Coronary artery (tissue), 2 donors: ENCODE results near the gene LIPA.
A peak's percentile ranks its signal among the peaks of the same experiment; 100 is the strongest.

Experiments used
- DNase-seq: peaks from one replicate; pipeline ENCODE4 v3.0.0-alpha.2; 2017; ENCODE audit warnings: low spot score
- H3K27ac ChIP-seq, 2 donors: fragments of 200-600 bp; sonication (generic); one replicate each; pipeline ENCODE4 v1.5.1; 2016 to 2019
- H3K4me3 ChIP-seq: fragments of 200-600 bp; sonication (generic); 2 replicates; pipeline ENCODE4 v1.5.1; 2016; ENCODE audit warnings: mild to moderate bottlenecking, moderate library complexity
- TF ChIP-seq, protein P1 (sequence below): fragments of 200-600 bp; sonication (generic); IDR thresholded peaks from one replicate; pipeline ENCODE4 v1.5.1; 2019; ENCODE audit warnings: antibody characterized with exemption

LIPA gene

DNA sequence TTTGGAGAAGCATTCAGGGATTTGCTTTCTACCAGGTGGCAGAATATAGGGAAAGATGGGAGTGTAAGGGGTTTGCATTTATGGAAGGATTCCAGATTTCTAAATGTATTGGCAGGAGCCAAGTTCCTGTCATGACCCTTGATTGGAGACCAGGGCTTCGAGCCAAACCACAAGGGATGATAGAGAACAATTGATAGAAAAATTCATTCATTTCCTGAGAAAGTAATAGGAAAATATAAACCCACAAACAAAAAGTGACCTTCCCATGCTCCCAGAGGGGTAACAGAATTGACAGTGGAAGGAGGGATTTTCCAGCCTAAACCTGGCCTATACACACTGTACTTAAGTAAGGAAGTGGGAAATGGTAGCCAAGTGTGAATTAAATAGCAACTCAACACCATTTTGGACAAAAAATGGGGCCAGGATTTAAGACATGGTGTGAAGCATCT, 27.9 kb upstream of the LIPA start:
- Histone ChIP-seq H3K27ac (peak overlapping the region; percentile 67 to 91), H3K4me3 (no peak overlapping the region)
- TF ChIP-seq, protein P1, sequence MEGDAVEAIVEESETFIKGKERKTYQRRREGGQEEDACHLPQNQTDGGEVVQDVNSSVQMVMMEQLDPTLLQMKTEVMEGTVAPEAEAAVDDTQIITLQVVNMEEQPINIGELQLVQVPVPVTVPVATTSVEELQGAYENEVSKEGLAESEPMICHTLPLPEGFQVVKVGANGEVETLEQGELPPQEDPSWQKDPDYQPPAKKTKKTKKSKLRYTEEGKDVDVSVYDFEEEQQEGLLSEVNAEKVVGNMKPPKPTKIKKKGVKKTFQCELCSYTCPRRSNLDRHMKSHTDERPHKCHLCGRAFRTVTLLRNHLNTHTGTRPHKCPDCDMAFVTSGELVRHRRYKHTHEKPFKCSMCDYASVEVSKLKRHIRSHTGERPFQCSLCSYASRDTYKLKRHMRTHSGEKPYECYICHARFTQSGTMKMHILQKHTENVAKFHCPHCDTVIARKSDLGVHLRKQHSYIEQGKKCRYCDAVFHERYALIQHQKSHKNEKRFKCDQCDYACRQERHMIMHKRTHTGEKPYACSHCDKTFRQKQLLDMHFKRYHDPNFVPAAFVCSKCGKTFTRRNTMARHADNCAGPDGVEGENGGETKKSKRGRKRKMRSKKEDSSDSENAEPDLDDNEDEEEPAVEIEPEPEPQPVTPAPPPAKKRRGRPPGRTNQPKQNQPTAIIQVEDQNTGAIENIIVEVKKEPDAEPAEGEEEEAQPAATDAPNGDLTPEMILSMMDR, result no peak
- DNase-seq, result no peak

DNA sequence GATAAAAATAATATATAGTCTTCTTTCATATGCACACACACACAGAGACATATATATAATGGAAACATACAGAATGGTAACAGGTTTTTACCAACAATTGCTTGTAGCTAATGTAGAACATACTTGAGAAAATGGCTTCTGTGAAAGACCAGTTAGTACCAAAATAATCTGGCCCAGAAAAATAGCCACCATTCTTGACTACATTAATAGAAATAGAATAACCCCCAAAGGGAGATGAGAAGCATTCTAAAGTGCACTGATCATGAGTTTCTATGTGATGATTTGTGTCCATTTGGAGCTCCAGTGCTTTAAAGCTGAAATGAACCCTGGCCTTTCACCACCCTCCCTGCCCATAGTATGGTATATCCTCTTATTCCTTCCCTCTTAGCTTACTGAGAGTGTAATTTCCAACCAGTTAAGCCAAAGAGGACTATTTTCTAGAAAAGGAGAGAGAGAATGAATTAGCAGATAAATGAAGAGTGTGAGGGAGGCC, 27.4 kb upstream of the LIPA start:
- Histone ChIP-seq H3K4me3 (no peak overlapping the region), H3K27ac (peak overlapping the region; percentile 67 to 91)
- TF ChIP-seq, protein P1, result no peak
- DNase-seq, result no peak

DNA sequence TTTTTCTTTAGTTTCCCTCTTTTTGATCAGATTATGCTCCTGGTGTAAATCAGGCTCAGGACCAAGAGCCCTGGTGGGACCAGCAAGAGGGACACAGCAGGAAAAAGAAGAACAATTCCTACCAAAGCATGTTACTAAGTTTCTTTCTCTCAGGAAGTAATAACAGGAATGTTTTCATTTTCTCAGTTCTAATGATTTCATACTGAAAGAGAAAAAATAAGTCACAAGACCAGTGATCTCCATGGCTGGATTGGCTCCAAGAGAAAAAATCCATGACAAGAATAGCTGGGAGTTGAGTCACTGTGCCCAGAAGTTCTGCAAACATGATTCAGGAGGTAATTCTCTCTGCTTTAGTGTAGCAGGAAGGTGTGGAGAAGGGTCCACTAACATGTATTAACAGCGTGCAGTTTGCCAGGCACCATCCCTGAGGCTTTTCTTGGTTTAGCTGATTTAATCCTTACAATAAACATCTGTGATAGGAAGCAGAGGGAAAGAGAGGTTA, 26.5 kb upstream of the LIPA start:
- no peak for DNase-seq
- TF ChIP-seq, protein P1, result no peak
- H3K4me3 ChIP-seq, result peak overlapping the region; percentile 19
- H3K27ac ChIP-seq, result peak overlapping the region; percentile 87 to 91

DNA sequence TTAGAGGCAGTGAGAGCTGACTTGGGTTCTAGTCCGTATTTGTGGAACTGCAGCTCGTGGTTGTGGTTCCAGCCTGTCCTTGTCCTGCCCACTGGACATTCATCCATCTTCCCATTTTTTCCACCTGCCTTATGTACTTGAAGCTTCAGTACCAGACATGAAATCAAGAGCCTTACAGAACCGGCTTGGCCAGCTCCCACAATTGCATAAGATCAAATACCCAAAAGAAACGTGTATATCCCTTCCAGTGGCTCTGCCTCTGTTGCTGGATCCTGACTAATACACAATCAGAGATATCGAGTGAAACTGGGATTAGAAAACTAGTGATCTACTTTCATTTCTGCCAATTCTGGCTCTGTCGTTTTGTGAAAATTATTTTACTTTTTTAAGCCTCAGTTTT, 23.8 kb upstream of the LIPA start:
- H3K27ac ChIP-seq, result no peak overlapping the region
- TF ChIP-seq, protein P1, result no peak
- no peak for DNase-seq
- no peak overlapping the region for H3K4me3 ChIP-seq

DNA sequence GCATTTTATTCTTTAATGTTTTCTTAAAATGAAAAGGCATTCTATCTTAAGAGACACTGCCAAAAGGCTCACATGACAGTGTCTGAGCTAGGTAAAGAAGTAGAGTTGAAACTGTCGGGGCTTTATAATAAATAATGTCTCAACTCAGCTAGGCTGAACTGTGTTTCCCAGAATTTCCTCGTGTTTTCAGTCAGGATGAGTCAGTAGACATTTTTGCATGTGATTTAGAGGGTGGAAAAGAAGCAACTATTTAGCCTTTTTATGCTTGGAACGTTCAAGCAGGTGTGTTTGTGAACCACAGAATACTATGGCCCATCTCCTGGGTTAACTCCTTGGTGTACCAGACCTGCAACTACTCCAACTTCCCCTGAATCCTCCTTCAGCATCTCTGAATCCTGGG, 23.4 kb upstream of the LIPA start:
- Histone ChIP-seq H3K4me3 (no peak overlapping the region), H3K27ac (peak overlapping the region in 1 of 2 donors; percentile 17)
- DNase-seq, result no peak
- TF ChIP-seq, protein P1, result no peak

DNA sequence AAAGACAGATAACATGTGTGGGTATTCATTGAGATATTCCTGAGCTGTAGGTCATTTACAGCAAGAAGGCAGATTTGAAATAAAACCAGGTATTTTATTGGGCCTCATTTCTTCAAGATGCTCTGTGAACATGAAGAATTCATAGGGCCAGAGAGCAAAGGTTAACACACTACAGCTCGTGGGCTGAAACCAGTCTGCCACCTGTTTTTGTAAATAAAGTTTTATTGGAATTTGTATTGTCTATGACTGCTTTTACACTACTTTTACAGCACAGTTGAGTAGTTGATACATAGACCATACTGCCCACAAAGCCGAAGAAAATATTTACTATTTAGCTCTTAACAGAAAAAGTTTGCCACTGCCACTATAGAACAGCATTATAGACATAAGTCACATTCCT, 22.1 kb upstream of the LIPA start:
- no peak overlapping the region for H3K27ac ChIP-seq
- TF ChIP-seq, protein P1, result no peak
- H3K4me3 ChIP-seq, result no peak overlapping the region
- no peak for DNase-seq

DNA sequence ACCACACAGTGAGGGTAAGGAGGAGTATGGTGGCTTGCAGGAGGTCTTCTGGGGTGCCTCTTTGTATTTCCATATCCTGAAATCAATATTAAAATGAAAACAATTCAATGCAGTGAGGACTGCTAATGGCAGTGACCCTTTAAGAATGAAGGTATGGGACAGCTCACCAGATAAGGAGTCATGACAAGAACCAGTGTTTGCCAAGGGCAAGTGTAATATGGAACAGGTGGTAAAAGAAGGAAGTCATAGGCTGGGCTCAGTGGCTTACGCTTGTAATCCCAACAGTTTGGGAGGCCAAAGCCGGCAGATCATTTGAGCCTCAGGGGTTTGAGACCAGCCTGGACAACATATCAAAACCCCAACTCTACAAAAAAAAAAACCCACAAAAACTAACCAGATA, 20.0 kb upstream of the LIPA start:
- DNase-seq, result no peak
- TF ChIP-seq, protein P1, result no peak

More for the DNA sequence above, 20.0 kb upstream of the LIPA start:
- H3K4me3 ChIP-seq, result no peak overlapping the region
- H3K27ac ChIP-seq, result no peak overlapping the region
